ENCODE data around the gene TLL2.

TLL2 gene

DNA sequence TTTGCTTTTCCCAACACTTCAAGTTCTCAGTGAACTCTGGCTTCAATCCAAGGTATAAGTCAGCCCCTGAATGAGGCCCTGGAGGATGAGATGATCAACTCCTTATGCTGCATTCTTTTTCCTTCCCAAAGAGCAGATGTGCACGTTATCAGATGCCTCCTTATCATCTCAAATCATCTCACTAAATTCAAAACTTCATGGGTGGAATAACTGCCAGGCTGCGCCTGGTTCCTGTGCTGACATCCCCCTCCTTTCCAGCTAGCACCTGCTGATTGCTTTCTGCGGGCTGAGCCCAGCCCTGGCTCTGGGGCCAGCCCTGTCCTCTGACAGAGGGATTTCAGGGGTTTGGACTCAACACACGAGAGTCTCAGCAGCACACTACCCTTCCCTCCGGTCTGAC is 44.9 kb downstream of the TLL2 start:
- peak; percentile 67 for DNase-seq (ENCODE audit: low spot score)

DNA sequence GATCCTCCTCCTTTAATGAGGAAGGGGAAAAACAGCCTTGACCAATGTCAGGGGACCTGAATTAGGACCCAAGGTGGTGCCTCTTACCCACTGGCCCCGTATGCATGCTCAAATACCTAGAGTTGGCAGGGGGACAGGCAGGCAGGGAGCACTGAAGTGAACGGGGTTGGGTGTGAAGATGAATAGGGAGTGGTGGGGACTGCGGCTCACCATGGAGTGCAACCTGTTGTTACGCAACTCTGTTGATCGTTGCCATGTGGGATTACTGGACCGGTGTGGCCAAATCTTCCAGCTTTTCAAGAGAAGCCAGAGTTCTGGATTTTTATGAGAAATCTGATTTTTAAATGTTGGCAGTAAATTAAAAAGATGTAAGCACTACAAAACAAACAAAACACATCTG is 48.1 kb downstream of the TLL2 start:
- DNase-seq (ENCODE audit: low spot score) = no peak

DNA sequence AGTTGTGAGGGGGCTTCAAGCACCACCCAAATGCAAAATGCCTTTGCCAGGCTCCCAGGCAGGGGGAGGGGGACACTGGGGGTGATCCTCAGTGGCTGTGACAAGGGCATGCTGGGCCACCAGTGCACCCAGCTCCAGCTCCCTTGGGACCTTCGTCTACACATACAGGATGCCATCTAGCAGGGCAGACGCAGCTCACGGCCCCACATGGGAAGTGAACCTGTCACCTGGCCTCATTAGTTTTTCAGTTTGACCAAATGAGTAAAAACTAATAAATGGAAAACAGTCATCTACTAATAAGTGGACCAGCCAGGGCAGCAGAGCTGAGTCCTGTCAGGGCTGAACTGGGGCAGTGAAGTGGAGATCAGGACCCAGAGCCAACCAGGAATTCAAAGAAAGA is 50.2 kb downstream of the TLL2 start:
- DNase-seq (ENCODE audit: low spot score) = no peak

DNA sequence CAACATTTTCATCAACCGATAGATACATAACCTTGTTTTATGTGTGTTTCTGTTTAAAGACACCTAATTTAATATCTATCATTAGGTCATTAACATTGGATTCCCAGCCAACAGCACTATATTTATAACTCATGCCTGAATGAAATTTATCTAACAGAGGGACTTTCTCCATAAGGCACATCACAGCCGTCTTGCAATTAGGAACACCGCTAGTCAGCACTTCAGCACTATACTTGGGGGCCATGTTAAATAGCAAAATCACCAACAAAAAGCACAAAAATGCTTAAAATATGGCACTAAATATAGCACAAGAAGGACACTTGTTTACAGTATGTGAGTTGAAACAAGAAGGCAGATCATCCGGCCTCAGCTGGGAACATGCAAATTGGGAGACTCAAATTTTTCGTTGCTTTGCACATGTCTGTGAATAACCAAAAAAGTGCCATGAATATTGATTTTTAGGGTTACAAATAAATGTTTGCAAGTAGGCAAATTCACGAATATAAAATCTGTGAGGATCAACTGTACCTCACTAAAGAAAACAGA is 51.0 kb downstream of the TLL2 start:
- DNase-seq (ENCODE audit: low spot score) = no peak

DNA sequence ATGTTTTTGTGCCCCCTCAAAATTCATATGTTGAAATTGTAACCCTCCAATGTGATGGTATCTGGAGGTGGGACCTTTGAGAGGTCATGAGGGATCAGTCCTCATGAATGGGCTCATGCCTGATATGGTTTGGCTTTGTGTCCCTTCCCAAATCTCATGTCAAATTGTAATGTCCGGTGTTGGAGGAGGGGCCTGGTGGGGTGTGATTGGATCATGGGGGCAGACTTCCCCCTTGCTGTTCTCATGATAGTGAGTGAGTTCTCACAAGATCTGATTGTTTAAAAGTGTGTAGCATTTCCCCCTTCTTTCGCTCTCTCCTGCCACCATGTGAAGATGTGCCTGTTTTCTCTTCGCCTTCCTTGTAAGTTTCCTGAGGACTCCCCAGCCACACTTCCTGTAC is 53.4 kb downstream of the TLL2 start:
- DNase-seq (ENCODE audit: low spot score) = no peak

DNA sequence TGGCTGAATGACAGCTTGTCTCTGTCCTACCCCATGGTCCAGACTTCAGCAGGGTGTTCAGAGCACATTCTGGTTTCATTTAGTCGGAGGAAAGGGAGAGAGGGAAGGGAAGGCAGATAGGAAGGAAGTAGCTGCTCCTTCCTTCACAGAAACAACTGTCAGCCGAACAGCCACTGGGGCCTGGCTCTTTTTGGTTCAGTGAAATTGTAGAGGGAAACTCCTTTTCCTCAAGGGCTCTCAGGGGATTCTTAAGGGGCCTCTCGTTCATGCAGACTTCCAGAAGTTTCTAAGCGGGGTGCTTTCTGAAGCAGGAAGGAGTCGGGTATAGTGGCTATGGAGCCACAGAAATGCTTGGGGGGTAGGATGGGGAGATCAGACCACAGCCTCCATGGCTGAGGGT is 56.4 kb downstream of the TLL2 start:
- DNase-seq (ENCODE audit: low spot score) = no peak

DNA sequence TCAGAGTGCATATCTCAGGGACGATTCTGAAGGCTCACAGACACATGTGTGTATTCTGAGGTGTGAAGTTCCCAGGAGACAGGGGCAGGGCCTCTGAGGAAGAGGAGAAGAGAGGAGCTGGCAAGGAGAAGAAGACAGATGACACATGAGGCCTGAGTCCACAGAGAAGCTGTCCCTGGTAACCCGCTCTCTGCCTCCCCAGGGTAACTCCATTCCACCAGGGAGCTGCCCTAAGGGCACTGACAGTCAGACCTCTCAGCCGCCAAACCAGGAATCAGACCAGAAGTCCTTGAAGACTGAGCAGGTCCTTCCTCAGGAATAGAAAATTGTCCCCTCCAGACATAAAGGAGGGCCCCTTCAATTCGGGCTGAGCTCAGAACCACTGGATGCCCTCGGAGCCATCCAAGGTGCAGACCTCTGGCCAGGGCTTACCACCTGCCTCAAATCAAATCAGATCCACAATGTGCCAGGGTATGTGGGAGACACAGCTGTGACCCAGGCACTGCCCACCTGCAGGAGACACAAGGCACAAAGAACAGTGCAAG is 57.4 kb downstream of the TLL2 start:
- no peak for DNase-seq (ENCODE audit: low spot score)

DNA sequence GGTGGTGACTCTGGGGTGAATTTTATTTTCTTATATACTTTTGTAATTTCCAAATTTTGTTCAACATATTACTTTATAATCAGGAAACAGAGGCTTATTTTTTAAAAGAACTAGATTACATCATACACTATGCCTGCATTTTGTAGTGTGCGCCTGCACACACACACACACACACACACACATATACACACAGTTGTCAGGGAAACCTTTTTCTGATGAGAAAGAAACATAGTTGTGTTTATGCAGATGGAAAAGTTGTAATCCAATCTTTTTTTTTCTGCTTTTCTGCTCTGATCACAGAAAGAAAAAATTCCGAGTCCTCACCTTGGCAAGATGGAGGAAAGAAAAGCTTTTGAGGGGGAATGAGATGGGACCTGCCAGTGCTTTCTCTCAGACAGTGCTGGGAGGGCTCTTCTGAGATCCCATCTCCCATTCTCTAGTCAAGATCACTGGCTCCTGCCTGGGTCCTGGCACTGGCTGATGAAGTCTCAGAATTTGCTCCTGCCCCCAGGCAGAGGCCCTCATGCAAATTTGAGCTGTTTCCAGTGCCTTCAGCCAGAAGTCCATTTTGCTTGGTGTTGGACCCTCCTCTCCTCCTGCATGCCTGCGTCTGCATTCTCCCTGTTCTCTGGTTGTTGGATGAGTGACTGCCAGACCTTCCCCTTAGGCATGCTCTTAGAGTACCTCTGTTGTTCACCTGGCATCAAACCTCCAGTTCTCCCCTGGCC is 59.7 kb downstream of the TLL2 start:
- DNase-seq (ENCODE audit: low spot score) = no peak

DNA sequence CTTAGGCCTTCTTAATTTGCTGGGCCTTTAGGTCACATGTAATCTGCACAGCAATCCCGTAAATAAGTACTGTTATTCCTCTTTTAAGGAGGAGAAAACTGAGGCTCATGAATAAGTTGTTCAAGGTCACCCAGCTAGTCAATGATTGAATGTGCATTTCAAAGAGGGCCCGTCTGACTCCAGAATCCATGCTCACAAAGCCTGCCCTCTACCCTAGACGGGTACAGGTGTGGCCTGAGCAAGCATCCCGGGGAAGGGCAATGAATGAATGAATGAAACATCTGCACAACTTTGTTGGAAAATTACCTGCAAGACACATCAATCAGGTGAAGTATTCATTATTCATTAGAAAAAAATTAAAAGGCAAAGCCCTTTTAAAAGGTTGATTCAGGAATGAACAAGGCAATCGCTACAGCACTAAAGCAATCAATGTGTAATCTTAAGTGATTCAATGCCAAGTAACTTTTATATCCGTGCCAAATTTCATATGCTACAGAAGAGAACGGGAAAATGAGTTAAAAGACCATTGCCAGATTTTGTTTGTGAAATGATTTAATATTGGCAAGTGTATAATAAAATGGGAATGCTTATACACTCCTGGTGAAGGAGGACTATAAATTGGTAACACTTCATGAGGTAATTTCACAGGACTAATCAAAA is 61.1 kb downstream of the TLL2 start:
- no peak for DNase-seq (ENCODE audit: low spot score)

DNA sequence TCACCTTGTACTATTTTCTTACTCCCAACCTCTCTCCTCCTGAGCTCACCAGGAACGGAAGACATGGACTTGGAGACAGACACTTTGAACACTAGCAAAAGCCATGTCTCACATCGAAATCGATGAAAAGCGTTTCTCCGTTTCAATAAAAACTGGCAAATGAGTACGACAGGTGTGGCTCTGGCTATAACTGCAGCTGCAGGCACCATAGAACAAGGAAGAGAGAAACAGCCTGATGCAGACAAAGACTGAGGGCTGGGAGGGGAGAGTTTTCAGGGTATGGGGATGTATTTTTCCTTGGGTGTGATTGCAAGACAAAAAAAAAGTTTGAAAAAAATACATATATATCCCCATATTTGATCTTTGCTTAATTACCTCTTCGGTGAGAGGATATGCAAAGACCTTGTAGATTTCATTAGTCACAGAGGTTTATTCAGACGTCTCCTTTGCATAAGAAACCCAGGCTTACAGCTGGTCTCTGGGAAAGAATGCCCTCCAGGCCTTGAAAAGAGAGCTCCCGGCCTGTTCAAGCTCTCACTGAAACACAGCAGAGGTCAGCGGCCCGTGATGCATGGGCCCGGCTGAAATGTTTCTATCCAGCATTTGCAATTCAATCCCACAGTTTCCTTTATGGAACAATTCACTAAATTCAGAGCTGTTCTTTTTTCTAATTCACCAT is 63.1 kb downstream of the TLL2 start:
- no peak for DNase-seq (ENCODE audit: low spot score)

DNA sequence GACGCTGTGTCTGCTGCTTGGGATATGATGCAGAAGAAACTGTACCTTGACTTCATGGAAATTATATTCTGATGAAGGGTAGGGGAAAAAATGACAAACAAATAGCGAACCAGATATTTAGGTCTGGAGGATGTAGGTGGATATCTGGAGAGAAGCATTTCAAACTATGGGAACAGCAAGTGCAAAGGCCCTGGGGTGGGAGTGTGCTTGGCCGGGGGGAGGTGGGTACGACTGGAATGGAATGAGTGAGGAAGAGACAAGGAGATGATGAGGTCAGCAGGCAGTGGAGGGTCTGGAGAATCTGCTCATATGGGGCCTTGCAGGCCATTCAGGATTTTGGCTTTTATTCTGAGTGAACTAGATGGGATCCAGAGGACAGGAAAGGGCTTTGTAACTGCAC is 65.2 kb downstream of the TLL2 start:
- no peak for DNase-seq (ENCODE audit: low spot score)

DNA sequence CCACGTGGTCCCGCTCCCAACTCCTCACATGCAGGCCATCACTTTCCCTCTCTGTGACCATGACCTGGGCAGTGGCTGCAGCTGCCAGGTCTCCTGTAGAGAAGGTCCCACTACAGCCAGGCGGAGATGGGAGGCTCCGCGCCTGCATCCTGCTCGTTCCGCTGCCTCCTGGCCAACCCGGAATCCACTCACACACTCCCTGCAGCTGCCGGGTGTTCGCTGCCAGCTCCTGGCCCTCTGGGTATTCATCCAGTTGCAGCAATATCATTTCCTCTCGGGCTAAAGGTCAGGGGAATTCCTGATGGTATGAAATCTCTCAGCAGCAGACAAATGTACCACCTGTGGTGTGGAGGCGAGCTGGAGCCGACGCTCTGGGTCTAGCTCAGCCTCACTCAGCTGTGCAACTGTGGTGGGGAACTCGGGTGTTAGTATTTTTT is 65.7 kb downstream of the TLL2 start:
- DNase-seq (ENCODE audit: low spot score) = no peak

DNA sequence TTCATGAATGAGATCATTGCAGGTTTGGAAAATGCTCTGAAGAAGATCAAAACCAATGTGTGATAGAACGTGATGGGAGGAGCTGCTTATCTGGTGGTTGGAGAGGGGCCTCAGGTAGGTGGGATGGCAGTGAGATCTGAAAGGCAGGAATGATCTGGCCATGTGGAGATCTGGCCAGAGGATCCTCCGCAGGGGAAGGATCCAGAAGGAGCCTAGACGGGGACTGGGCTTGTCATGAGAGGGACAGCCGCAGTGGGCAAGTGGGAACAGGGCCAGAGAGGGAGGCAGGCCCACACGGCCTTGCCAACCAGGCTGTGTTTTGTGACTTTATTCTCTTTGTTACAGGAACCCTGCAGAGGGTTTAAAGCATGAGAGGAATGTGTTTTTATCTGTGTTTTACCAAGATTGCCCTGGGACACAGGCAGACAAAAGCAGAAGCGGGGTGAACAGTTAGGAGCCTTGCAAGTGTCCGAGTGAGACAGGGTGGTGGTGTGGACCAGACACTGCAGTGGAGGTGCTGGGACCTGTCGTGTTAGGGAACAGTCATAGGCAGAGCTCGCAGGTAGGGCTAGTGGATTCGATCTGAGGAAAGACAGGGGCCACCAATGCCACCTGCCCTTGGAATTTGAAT is 66.6 kb downstream of the TLL2 start:
- DNase-seq (ENCODE audit: low spot score) = no peak

DNA sequence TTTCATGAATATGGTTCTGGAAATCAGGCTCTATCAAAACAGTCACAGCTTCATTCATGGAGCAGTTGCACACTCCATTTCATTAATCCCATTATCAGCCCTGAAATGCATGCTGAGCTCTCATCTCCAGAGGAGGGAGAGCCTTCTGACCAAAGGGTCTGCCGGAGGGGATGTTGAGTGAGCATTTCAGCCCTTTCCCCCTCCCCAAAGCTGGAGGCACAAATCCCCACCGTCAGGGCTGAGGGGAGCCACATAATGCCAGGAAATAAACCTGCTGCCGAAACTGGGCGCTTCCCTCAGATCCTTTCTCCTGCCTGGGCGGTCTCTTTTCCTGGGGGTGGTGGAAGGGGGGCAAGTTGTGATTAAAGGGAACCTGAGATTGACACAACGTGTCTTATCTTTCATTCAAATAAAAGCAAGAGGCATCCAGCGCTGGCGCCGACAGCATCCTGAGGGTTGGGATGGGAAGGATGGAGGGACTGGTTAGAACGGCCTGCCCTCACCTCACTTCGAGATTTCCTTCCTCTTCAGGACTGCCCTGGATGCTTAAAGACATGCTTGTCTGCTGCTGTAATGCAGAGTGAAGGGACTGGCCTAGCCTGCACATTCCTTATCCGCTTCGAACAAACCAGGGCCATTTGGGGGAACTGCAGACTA is 71.6 kb downstream of the TLL2 start:
- no peak for DNase-seq (ENCODE audit: low spot score)

DNA sequence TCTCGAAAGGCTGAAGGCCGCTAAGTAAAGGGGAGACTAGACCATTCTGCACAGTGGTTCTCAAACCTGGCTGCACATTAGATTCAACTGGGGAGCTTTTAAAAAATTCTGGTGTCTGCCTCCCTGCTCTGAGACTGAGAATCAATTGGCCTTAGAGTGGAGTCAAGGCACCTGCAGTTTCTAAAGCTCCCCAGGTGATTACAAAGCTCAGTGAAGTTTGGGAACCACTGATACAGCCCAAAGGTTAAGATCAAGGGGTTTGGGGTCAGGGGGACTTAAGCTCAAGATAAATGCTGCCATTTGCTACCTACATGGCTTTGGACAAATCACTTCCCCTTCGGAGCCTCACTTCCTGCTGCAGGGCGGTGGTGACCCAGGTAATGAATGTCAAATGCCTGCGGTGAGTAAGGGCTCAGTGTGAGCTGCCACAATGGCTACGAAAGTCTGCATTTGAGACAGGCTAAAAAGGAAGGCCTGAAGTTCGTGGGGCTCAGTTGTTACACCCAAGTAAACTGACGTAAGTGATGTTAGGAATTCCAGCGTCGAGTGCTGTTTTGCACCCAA is 72.3 kb downstream of the TLL2 start:
- DNase-seq (ENCODE audit: low spot score) = no peak

DNA sequence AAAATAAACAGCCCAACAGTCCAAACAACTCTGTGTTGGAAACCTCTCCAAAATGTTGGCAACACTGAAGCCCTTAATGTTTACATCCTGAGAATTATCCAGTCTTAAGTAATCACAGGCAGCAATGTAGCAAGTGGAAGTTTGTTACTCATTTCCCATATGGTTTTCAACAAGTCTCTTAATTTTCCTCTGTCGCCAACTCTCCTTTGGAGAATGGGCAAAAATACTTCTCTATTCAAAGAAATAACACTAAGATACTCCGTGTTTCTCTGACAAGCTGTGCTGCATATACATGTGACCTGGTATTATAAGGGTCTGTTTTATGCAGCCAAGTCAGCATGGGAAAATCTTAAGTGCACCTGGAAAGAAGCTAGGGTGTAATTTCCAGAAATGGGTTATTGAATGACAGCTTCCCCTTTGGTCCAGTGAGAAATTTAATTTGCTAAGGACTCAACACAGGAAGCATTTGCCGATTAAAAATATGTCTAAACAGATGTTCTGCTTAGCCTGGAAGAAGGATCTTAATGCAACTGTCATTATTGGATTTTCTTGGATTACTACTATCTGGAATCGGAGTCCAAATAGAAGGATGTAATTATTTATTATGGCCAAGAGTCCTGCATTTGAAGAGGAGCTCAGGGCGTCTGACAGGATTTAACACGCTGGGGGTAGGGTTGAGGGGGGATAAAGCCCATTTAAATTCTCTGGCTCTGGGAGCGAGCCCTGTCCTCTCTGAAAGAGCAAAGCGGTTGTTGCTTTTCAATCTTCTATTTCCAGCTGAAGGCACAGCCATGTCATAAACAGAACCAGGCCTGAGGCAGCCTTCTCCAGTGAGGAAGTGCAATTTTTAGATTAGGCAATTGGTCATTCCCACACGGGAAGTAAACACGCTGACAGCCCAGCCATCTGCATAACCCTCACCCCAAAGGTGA is 73.1 kb downstream of the TLL2 start:
- peak; percentile 29 for DNase-seq (ENCODE audit: low spot score)

DNA sequence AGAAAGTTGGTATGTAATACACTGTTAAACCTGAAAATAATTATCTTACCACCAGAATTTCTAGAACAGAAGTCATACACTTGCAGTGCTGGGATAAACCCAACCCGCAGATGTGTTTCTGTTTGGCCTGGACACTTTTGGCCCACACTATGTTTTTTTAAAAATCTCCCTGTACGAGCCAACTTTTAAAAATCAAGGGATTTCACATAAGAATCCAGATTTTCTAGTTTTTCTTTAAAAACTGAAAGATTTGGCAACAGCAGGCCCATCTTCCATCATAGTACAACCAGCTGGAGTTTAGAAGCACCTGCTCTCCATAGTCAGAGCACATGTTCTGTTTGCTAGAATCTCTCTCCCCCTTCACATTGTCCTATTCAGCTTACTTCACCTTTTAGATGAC is 74.0 kb downstream of the TLL2 start:
- no peak for DNase-seq (ENCODE audit: low spot score)

DNA sequence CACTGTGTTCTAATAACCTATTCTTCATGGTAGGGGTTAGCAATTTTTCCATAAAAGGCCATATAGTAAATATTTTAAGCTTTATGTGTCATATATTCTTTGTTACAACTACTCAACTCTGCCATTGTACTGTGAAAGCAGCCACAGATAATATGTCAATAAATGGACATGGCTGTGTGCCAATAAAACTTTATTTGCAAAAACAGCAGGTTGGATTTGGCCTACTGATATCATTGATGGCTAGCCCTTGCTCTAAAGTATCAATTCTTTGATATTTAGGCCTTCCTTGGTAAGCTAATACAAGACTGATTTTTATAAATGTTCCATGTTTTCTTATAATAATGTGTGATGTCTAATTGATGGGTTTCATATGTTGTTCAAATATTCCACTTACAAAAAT is 77.7 kb downstream of the TLL2 start:
- DNase-seq (ENCODE audit: low spot score) = no peak

DNA sequence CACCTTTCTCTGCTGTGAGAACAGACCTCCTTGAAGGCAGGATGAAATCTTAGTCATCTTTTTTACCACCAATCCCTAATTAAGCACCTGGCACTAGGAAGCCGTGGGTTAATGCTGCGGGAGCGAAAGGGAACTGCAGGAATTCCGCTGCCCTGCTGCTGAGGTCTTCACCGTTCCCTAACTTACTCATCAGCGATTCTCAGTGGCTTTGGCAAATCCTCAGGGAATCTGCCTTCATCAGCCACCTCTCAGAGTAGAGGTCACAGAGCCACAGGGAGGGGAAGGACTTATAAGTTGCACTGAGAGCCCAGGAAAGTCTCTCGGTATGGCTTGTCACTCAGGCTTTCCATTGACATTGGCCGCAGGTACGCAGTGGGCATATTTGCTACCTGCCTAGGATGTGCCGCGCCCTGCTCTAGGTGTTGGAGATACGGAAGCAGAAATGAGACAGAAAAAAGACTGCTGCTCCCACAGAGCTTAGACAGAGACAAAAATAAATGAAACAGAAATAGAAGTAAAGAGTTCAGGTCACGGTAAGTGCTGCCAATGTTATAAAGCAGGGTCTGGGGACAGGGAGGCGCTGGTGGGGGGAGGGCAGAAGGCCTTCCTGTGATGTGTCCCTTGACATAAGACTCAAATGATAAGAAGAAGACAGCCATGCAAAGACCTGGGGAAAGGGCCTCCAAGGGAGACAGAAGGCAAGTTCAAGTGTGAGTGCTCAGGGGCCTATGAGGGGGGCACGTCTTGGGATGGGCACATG is 82.3 kb downstream of the TLL2 start:
- DNase-seq (ENCODE audit: low spot score) = no peak
